SK-N-SH (cell line): ENCODE measurements around the gene NDRG2. TPM values are rescaled to one million over a fixed set of nuclear protein-coding genes. Genes with fewer than 3 reads are reported as not detected.

Experiments used
- CTCF ChIA-PET: fragments of 300-600, 350-600 bp; formaldehyde crosslinking; extraction: SDS; loops from one replicate; lab custom pipeline; 2021; lab: Yijun Ruan, JAX
- POLR2A ChIA-PET: fragments of 350-600 bp; sonication (Branson Sonifier 250); formaldehyde crosslinking; extraction: SDS; loops from one replicate; lab custom pipeline; 2020; ENCODE audit warnings: antibody characterized with exemption, inconsistent platforms; lab: Yijun Ruan, JAX
- DNase-seq: peaks from one replicate; pipeline ENCODE4 v3.0.0; 2012
- H2AFZ ChIP-seq: fragments of 200-600 bp; sonication (generic); 2 replicates; pipeline ENCODE4 v1.8.1; 2016; ENCODE audit warnings: antibody characterized with exemption, mild to moderate bottlenecking, low read depth
- H3F3A ChIP-seq: fragments of 200-600 bp; sonication (generic); replicated peaks from 2 replicates; pipeline ENCODE3; 2016; ENCODE audit warnings: antibody characterized with exemption, mild to moderate bottlenecking; ENCODE audit not compliant: insufficient read depth
- H3K27ac ChIP-seq, 2 experiments: fragments of 200-500 bp in 1 of 2; fragments of 200-600 bp in 1 of 2; sonication (Bioruptor generic) in 1 of 2; sonication (generic), shearing (Covaris generic) in 1 of 2; 2 replicates each; pipeline versions ENCODE4 v1.5.1 to v1.6.1; 2014 to 2016; ENCODE audit warnings: low read depth in 2 of 2, inconsistent platforms in 1 of 2, low read length in 1 of 2, mild to moderate bottlenecking in 1 of 2, mixed read lengths in 1 of 2
- H3K27me3 ChIP-seq: fragments of 200-600 bp; sonication (generic), shearing (Covaris generic); 2 replicates; pipeline ENCODE4 v1.6.1; 2016; ENCODE audit warnings: mixed run types; ENCODE audit not compliant: insufficient read depth
- H3K36me3 ChIP-seq, 2 experiments: fragments of 200-500 bp in 1 of 2; fragments of 200-600 bp in 1 of 2; sonication (Bioruptor generic) in 1 of 2; sonication (generic) in 1 of 2; replicated peaks in 1 of 2; 2 replicates each; pipeline versions ENCODE3 to v1.5.1; 2014 to 2016; ENCODE audit warnings: low read length in 1 of 2, mild to moderate bottlenecking in 1 of 2; ENCODE audit not compliant: insufficient read depth in 2 of 2, control insufficient read depth in 1 of 2
- H3K4me1 ChIP-seq, 2 experiments: fragments of 200-500 bp in 1 of 2; fragments of 200-600 bp in 1 of 2; sonication (Bioruptor generic) in 1 of 2; sonication (generic), shearing (Covaris generic) in 1 of 2; 2 replicates each; pipeline versions ENCODE4 v1.5.1 to v1.6.1; 2014 to 2016; ENCODE audit warnings: low read depth in 1 of 2, low read length in 1 of 2, mixed run types in 1 of 2; ENCODE audit not compliant: insufficient read depth in 2 of 2, control insufficient read depth in 1 of 2
- H3K4me2 ChIP-seq: fragments of 200-600 bp; sonication (generic), shearing (Covaris generic); 2 replicates; pipeline ENCODE4 v1.6.1; 2017; ENCODE audit warnings: mixed run types
- H3K4me3 ChIP-seq, 2 experiments: fragments of 200-500 bp in 1 of 2; fragments of 200-600 bp in 1 of 2; sonication (Bioruptor generic) in 1 of 2; sonication (generic), shearing (Covaris generic) in 1 of 2; 2 replicates each; pipeline versions ENCODE4 v1.5.1 to v1.8.1; 2014 to 2016; ENCODE audit warnings: low read depth in 2 of 2, inconsistent platforms in 1 of 2, low read length in 1 of 2, mild to moderate bottlenecking in 1 of 2, mixed read lengths in 1 of 2, moderate library complexity in 1 of 2
- H3K79me2 ChIP-seq: fragments of 200-600 bp; sonication (generic); 2 replicates; pipeline ENCODE4 v1.8.1; 2017; ENCODE audit warnings: mild to moderate bottlenecking; ENCODE audit not compliant: insufficient read depth
- H3K9ac ChIP-seq: fragments of 200-600 bp; sonication (generic); 2 replicates; pipeline ENCODE4 v1.6.1; 2017; ENCODE audit warnings: mixed run types
- H3K9me2 ChIP-seq: fragments of 200-600 bp; sonication (generic); 2 replicates; pipeline ENCODE4 v1.6.1; 2017; ENCODE audit warnings: mixed run types
- H3K9me3 ChIP-seq: fragments of 200-600 bp; sonication (generic); 2 replicates; pipeline ENCODE4 v1.6.1; 2017; ENCODE audit warnings: mixed run types, mild to moderate bottlenecking, moderate library complexity
- H4K20me1 ChIP-seq: fragments of 200-600 bp; sonication (generic); 2 replicates; pipeline ENCODE4 v1.6.1; 2017; ENCODE audit warnings: mild to moderate bottlenecking, mixed run types; ENCODE audit not compliant: insufficient read depth
- CHD2 ChIP-seq: fragments of 150-350 bp; IDR thresholded peaks from 2 replicates; pipeline ENCODE4 v1.6.1; 2018; ENCODE audit warnings: low read length; ENCODE audit not compliant: partially characterized antibody
- CTCF ChIP-seq: fragments of 200-600 bp; sonication (generic); IDR thresholded peaks from 2 replicates; pipeline ENCODE4 v1.6.1; 2017; ENCODE audit warnings: antibody characterized with exemption, mild to moderate bottlenecking, moderate library complexity
- EP300 ChIP-seq, 2 experiments: IDR thresholded peaks; 2 replicates each; pipeline versions ENCODE4 v1.4.0 to v1.6.1; 2012; ENCODE audit warnings: borderline replicate concordance in 1 of 2, low read depth in 1 of 2, low read length in 1 of 2
- EZH2phosphoT487 ChIP-seq: fragments of 200-600 bp; sonication (generic); IDR thresholded peaks from 2 replicates; pipeline ENCODE4 v1.6.1; 2017; ENCODE audit warnings: low read depth, mixed run types, mild to moderate bottlenecking, antibody characterized with exemption, moderate library complexity, borderline replicate concordance
- GABPA ChIP-seq: IDR thresholded peaks from 2 replicates; pipeline ENCODE4 v1.4.0; 2012; ENCODE audit warnings: low read depth, mild to moderate bottlenecking
- JUND ChIP-seq: IDR thresholded peaks from 2 replicates; pipeline ENCODE4 v1.4.0; 2012
- MAX ChIP-seq: IDR thresholded peaks from 2 replicates; pipeline ENCODE4 v1.4.0; 2012; ENCODE audit warnings: low read depth
- MEF2A ChIP-seq: IDR thresholded peaks from 2 replicates; pipeline ENCODE4 v1.4.0; 2012; ENCODE audit warnings: low read depth, borderline replicate concordance
- MXI1 ChIP-seq: IDR thresholded peaks from 2 replicates; pipeline ENCODE4 v1.6.1; 2012; ENCODE audit warnings: mild to moderate bottlenecking, low read depth, low read length, improper control_type of control experiment
- NFIC ChIP-seq: IDR thresholded peaks from 2 replicates; pipeline ENCODE4 v1.4.0; 2012; ENCODE audit warnings: borderline replicate concordance
- NRF1 ChIP-seq: IDR thresholded peaks from 2 replicates; pipeline ENCODE4 v1.6.1; 2012; ENCODE audit warnings: low read depth, mild to moderate bottlenecking, low read length
- PBX3 ChIP-seq: IDR thresholded peaks from 2 replicates; pipeline ENCODE4; 2012
- POLR2AphosphoS5 ChIP-seq: IDR thresholded peaks from 2 replicates; pipeline ENCODE4 v1.6.1; 2012; ENCODE audit warnings: low read depth, low read length
- RAD21 ChIP-seq: IDR thresholded peaks from 2 replicates; pipeline ENCODE4 v1.6.1; 2012; ENCODE audit warnings: mild to moderate bottlenecking, low read length
- RCOR1 ChIP-seq: fragments of 150-350 bp; IDR thresholded peaks from 2 replicates; pipeline ENCODE4 v1.6.1; 2017; ENCODE audit warnings: antibody characterized with exemption, low read length
- RFX5 ChIP-seq: IDR thresholded peaks from 2 replicates; pipeline ENCODE4 v1.6.1; 2012; ENCODE audit warnings: mild to moderate bottlenecking, improper control_type of control experiment, low read length
- SIN3A ChIP-seq: IDR thresholded peaks from 2 replicates; pipeline ENCODE4 v1.6.1; 2012; ENCODE audit warnings: low read depth, mild to moderate bottlenecking, low read length, moderate library complexity, borderline replicate concordance
- SMC3 ChIP-seq: IDR thresholded peaks from 2 replicates; pipeline ENCODE4 v1.6.1; 2012; ENCODE audit warnings: low read depth, low read length, improper control_type of control experiment
- TAF1 ChIP-seq: IDR thresholded peaks from 2 replicates; pipeline ENCODE4 v1.6.1; 2012; ENCODE audit warnings: low read depth, mild to moderate bottlenecking, low read length, moderate library complexity, borderline replicate concordance
- TEAD4 ChIP-seq: IDR thresholded peaks from 2 replicates; pipeline ENCODE4 v1.4.0; 2012; ENCODE audit warnings: mild to moderate bottlenecking, borderline replicate concordance; ENCODE audit not compliant: insufficient read depth
- YY1 ChIP-seq: IDR thresholded peaks from 2 replicates; pipeline ENCODE4 v1.4.0; 2012; ENCODE audit warnings: low read depth, mild to moderate bottlenecking
- WGBS: methylation state at CpG from one replicate; pipeline ENCODE4 v1.1.6; 2017; ENCODE audit warnings: low lambda C conversion rate; 5-methylcytosine and 5-hydroxymethylcytosine counted together
- polyA plus RNA-seq, 3 experiments: library from polyadenylated mRNA; depleted of rRNA; stranded (reverse); fragments of >200 nt; gene quantifications; 2 replicates each; pipeline ENCODE4 v1.2.3, GENCODE V29; 2012

Gene NDRG2
- polyA plus RNA-seq, 1 of the 3 experiments (the other 2 are of a cell fraction): 15.8 TPM

GRCh38 chr14:21066882-21067502, 42.1 kb upstream of the NDRG2 start:
- H3K4me3 ChIP-seq: no peak overlapping the region
- no peaks in the 10 kb centered on the region for H3K9me3 ChIP-seq
- peaks cover 26% of the 10 kb centered on the region for H3F3A ChIP-seq
- no peaks in the 10 kb centered on the region for H3K27me3 ChIP-seq
- CTCF ChIA-PET: interaction anchor here (0.7 to 13.2 kb wide), 9 partner anchors 19 to 106 kb away, joined by 3 to 296 read pairs (median 14); partner anchors contain the start of genes TMEM253 and ZNF219
- H4K20me1 ChIP-seq: no peaks in the 10 kb centered on the region
- no peaks in the 10 kb centered on the region for H3K9me2 ChIP-seq
- no peak overlapping the region for H3K27ac ChIP-seq
- no peak overlapping the region for H3K9ac ChIP-seq
- H3K4me2 ChIP-seq: no peak overlapping the region
- POLR2A ChIA-PET: no interaction called here
- 72% methylated on average over 7 of the region's 7 CpGs for WGBS
- TF ChIP-seq RAD21: peak; percentile 49
- TF ChIP-seq CTCF: peak; percentile 33; the same call in 1 of the 2 replicates
- TF ChIP-seq TEAD4: no peak
- no peak for TF ChIP-seq RCOR1
- 0 out of 2 replicates have a peak, but pooled peaks have one; percentile 23 for TF ChIP-seq SMC3
- H2AFZ ChIP-seq: no peak overlapping the region
- DNase-seq: no peak
- peaks cover 21% of the 10 kb centered on the region; the same call in 1 of the 2 replicates for H3K79me2 ChIP-seq
- no peaks in the 10 kb centered on the region for H3K36me3 ChIP-seq
- H3K4me1 ChIP-seq: peaks cover 17 to 21% of the 10 kb centered on the region in 2 experiments

- WGBS: 25% methylated on average over 3 of the region's 3 CpGs
- no peak for TF ChIP-seq EZH2phosphoT487
- TF ChIP-seq RFX5: no peak
- no peak for TF ChIP-seq CTCF
- no peak for TF ChIP-seq SIN3A
- TF ChIP-seq POLR2AphosphoS5: no peak
- TF ChIP-seq JUND: peak; percentile 76
- peak; percentile 55 for TF ChIP-seq NFIC
- TF ChIP-seq MXI1: no peak
- TF ChIP-seq SMC3: no peak
- no peak for TF ChIP-seq GABPA
- TF ChIP-seq MAX: no peak
- no peak for TF ChIP-seq MEF2A
- no peak for TF ChIP-seq NRF1
- peak in 1 of 2 experiments; percentile 10; a peak in 1 of 4 replicates for TF ChIP-seq EP300 (IDR thresholded peaks at IDR 0.05; ENCODE audit: borderline replicate concordance in 1 of 2, low read depth in 1 of 2, low read length in 1 of 2)
- peak; percentile 59 for TF ChIP-seq PBX3
- no peak for TF ChIP-seq TAF1
- TF ChIP-seq RAD21: no peak
- no peak for TF ChIP-seq YY1
- TF ChIP-seq CHD2: no peak
Measured at GRCh38 chr14:21063479-21063878, 38.6 kb upstream of the NDRG2 start.

More at GRCh38 chr14:21063479-21063878, 38.6 kb upstream of the NDRG2 start:
- peaks cover 2 to 10% of the 10 kb centered on the region in 2 experiments for H3K4me1 ChIP-seq
- H3K27me3 ChIP-seq: no peaks in the 10 kb centered on the region
- peak overlapping the region in 1 of 2 experiments; percentile 48; a peak in 2 of 4 replicates for H3K27ac ChIP-seq
- H4K20me1 ChIP-seq: no peaks in the 10 kb centered on the region
- no peaks in the 10 kb centered on the region for H3K9me3 ChIP-seq
- peaks cover 13% of the 10 kb centered on the region for H3F3A ChIP-seq
- no peaks in the 10 kb centered on the region for H3K79me2 ChIP-seq
- H3K4me3 ChIP-seq: no peak overlapping the region
- peak overlapping the region; percentile 1; the same call in 1 of the 2 replicates for H2AFZ ChIP-seq
- H3K9me2 ChIP-seq: no peaks in the 10 kb centered on the region
- peak overlapping the region; percentile 12; the same call in 1 of the 2 replicates for H3K4me2 ChIP-seq
- DNase-seq: no peak
- no peaks in the 10 kb centered on the region for H3K36me3 ChIP-seq
- ChIA-PET POLR2A (no interaction called here), CTCF (interaction anchor here (0.6 to 13.2 kb wide), 4 partner anchors 32 to 49 kb away, joined by 3 to 296 read pairs (median 6); partner anchors contain the start of gene ZNF219)
- H3K9ac ChIP-seq: no peak overlapping the region
